Gastrocnemius medialis (tissue), 4 donors: ENCODE data around the gene GMNN.

Source experiments
- CTCF ChIP-seq, 5 experiments: fragments of 450-650 bp in 3 of 5; fragments of 200-600 bp in 2 of 5; sonication (generic) in 2 of 5; IDR thresholded peaks in 4 of 5; conservative IDR thresholded peaks in 1 of 5; 1 replicate in 4 of 5; 2 replicates in 1 of 5; pipeline ENCODE4 v1.5.1; 2016 to 2019; ENCODE audit warnings: antibody characterized with exemption in 5 of 5, mild to moderate bottlenecking in 3 of 5, moderate library complexity in 3 of 5
- POLR2A ChIP-seq, 2 donors: fragments of 450-650 bp; IDR thresholded peaks; one replicate each; pipeline ENCODE4 v1.6.1; 2017; ENCODE audit warnings: antibody characterized with exemption in 2 of 2, mild to moderate bottlenecking in 2 of 2, moderate library complexity in 2 of 2

GRCh38 chr6:24809728-24810127 lies 35.0 kb downstream of the GMNN start:
- TF ChIP-seq CTCF (IDR thresholded peaks at IDR 0.05 in 4 of 5, conservative IDR thresholded peaks at IDR 0.05 in 1 of 5) = no peak
- no peak for TF ChIP-seq POLR2A (IDR thresholded peaks at IDR 0.05)
